Mucosa of rectum (tissue), 2 donors: ENCODE measurements around the gene STAC3.

Experiments
- H3K27ac ChIP-seq, 2 donors: one replicate each; pipeline ENCODE4 v1.7.0; 2013; ENCODE audit warnings: inconsistent platforms in 2 of 2, low read depth in 2 of 2, low read length in 2 of 2
- H3K27me3 ChIP-seq, 2 donors: one replicate each; pipeline ENCODE4 v1.7.0; 2013; ENCODE audit warnings: low read length in 2 of 2; ENCODE audit not compliant: control insufficient read depth in 2 of 2, insufficient read depth in 2 of 2
- H3K36me3 ChIP-seq, 2 donors: one replicate each; pipeline ENCODE4 v1.7.0; 2013; ENCODE audit warnings: low read length in 2 of 2; ENCODE audit not compliant: control insufficient read depth in 2 of 2, insufficient read depth in 2 of 2
- H3K4me1 ChIP-seq, 2 donors: one replicate each; pipeline ENCODE4 v1.7.0; 2013; ENCODE audit warnings: low read length in 2 of 2, mild to moderate bottlenecking in 1 of 2; ENCODE audit not compliant: control insufficient read depth in 2 of 2, insufficient read depth in 2 of 2
- H3K4me3 ChIP-seq, 2 donors: one replicate each; pipeline ENCODE4 v1.7.0; 2013; ENCODE audit warnings: low read length in 2 of 2
- H3K9ac ChIP-seq, 2 donors: one replicate each; pipeline ENCODE4 v1.7.0; 2013; ENCODE audit warnings: low read length in 2 of 2, low read depth in 1 of 2, mild to moderate bottlenecking in 1 of 2
- H3K9me3 ChIP-seq, 2 donors: one replicate each; pipeline ENCODE4 v1.7.0; 2013; ENCODE audit warnings: low read length in 2 of 2; ENCODE audit not compliant: control insufficient read depth in 2 of 2
- donor health status: healthy.
- donor health status: Normal muscosa, but diverticular disease.

Gene STAC3

GRCh38 chr12:57236201-57236924 is 14.6 kb downstream of the STAC3 start:
- no peak overlapping the region for H3K27ac ChIP-seq
- no peak overlapping the region for H3K9ac ChIP-seq
- H3K4me3 ChIP-seq = no peak overlapping the region
- H3K9me3 ChIP-seq = no peaks in the 10 kb centered on the region
- peaks cover 27 to 35% of the 10 kb centered on the region in 2 donors for H3K4me1 ChIP-seq
- peaks cover 24 to 27% of the 10 kb centered on the region in 2 donors for H3K36me3 ChIP-seq
- H3K27me3 ChIP-seq = peaks cover 34 to 39% of the 10 kb centered on the region in 2 donors

- H3K36me3 ChIP-seq = peaks cover 25 to 27% of the 10 kb centered on the region in 2 donors
- H3K27me3 ChIP-seq = peaks cover 28 to 36% of the 10 kb centered on the region in 2 donors
- peaks cover 24 to 30% of the 10 kb centered on the region in 2 donors for H3K4me1 ChIP-seq
- no peaks in the 10 kb centered on the region for H3K9me3 ChIP-seq
- no peak overlapping the region for H3K27ac ChIP-seq
- no peak overlapping the region for H3K9ac ChIP-seq
- H3K4me3 ChIP-seq = no peak overlapping the region
Observed at GRCh38 chr12:57235728-57236131, 15.3 kb downstream of the STAC3 start.

GRCh38 chr12:57235017-57235727 is 15.8 kb downstream of the STAC3 start:
- Histone ChIP-seq H3K9ac (no peak overlapping the region), H3K36me3 (peaks cover 25 to 27% of the 10 kb centered on the region in 2 donors), H3K27ac (no peak overlapping the region), H3K9me3 (no peaks in the 10 kb centered on the region), H3K4me3 (no peak overlapping the region), H3K4me1 (peaks cover 24 to 30% of the 10 kb centered on the region in 2 donors), H3K27me3 (peaks cover 24 to 36% of the 10 kb centered on the region in 2 donors)

GRCh38 chr12:57234571-57235016 is 16.4 kb downstream of the STAC3 start:
- Histone ChIP-seq H3K27me3 (peaks cover 19 to 36% of the 10 kb centered on the region in 2 donors), H3K27ac (no peak overlapping the region), H3K4me3 (no peak overlapping the region), H3K9ac (no peak overlapping the region), H3K36me3 (peaks cover 25 to 27% of the 10 kb centered on the region in 2 donors), H3K4me1 (peaks cover 24 to 28% of the 10 kb centered on the region in 2 donors), H3K9me3 (no peaks in the 10 kb centered on the region)

- peaks cover 20 to 26% of the 10 kb centered on the region in 2 donors for H3K4me1 ChIP-seq
Observed at GRCh38 chr12:57234233-57234570, 16.8 kb downstream of the STAC3 start.

GRCh38 chr12:57233357-57234232 is 17.4 kb downstream of the STAC3 start:
- Histone ChIP-seq H3K9ac (no peak overlapping the region), H3K27ac (no peak overlapping the region), H3K36me3 (peaks cover 25 to 27% of the 10 kb centered on the region in 2 donors), H3K27me3 (peaks cover 13 to 35% of the 10 kb centered on the region in 2 donors), H3K9me3 (no peaks in the 10 kb centered on the region), H3K4me1 (peaks cover 16 to 24% of the 10 kb centered on the region in 2 donors), H3K4me3 (no peak overlapping the region)

More at GRCh38 chr12:57234233-57234570, 16.8 kb downstream of the STAC3 start:
- H3K9ac ChIP-seq = no peak overlapping the region
- H3K4me3 ChIP-seq = no peak overlapping the region
- H3K27me3 ChIP-seq = peaks cover 17 to 36% of the 10 kb centered on the region in 2 donors
- H3K9me3 ChIP-seq = no peaks in the 10 kb centered on the region
- no peak overlapping the region for H3K27ac ChIP-seq
- peaks cover 25 to 27% of the 10 kb centered on the region in 2 donors for H3K36me3 ChIP-seq

GRCh38 chr12:57232156-57232756 is 18.7 kb downstream of the STAC3 start:
- no peak overlapping the region for H3K4me3 ChIP-seq
- peaks cover 18% of the 10 kb centered on the region in 2 donors for H3K4me1 ChIP-seq
- no peak overlapping the region for H3K27ac ChIP-seq
- peaks cover 25 to 27% of the 10 kb centered on the region in 2 donors for H3K36me3 ChIP-seq
- H3K27me3 ChIP-seq = peaks cover 12 to 22% of the 10 kb centered on the region in 2 donors
- no peak overlapping the region for H3K9ac ChIP-seq
- no peaks in the 10 kb centered on the region for H3K9me3 ChIP-seq

- Histone ChIP-seq H3K4me1 (peaks cover 20 to 21% of the 10 kb centered on the region in 2 donors), H3K9ac (no peak overlapping the region), H3K9me3 (no peaks in the 10 kb centered on the region), H3K27me3 (peaks cover 11 to 19% of the 10 kb centered on the region in 2 donors), H3K4me3 (no peak overlapping the region), H3K36me3 (peaks cover 25 to 27% of the 10 kb centered on the region in 2 donors), H3K27ac (no peak overlapping the region)
Observed at GRCh38 chr12:57231276-57232021, 19.5 kb downstream of the STAC3 start.
